Epithelial cell of proximal tubule (primary cell): ENCODE data around the gene FAHD1. TPM values are rescaled to one million over a fixed set of nuclear protein-coding genes. Genes with fewer than 3 reads are reported as not detected.
"Not testable (repeated sequence)": the region's sequence is repeated elsewhere in the genome, so short reads cannot be mapped to it uniquely, and the experiment has no call there.

Source experiments
- DNase-seq: peaks from one replicate; pipeline ENCODE4 v3.0.0-alpha.2; 2011; ENCODE audit warnings: low read depth
- H3K4me3 ChIP-seq: 2 replicates; pipeline ENCODE4 v1.5.1; 2011; ENCODE audit warnings: low read depth, mild to moderate bottlenecking, low read length
- total RNA-seq: library from RNA; depleted of rRNA; stranded (reverse); fragments of >200 nt; gene quantifications from 2 replicates; pipeline ENCODE4 v1.2.3, GENCODE V29; 2015
- TF ChIP-seq, protein P1 (sequence below): conservative IDR thresholded peaks from 2 replicates; pipeline ENCODE4 v1.5.1; 2012; ENCODE audit warnings: low read depth, mild to moderate bottlenecking, low read length

Gene FAHD1
- total RNA-seq, 1 donor from 2014 or later, result 59.2 TPM

DNA sequence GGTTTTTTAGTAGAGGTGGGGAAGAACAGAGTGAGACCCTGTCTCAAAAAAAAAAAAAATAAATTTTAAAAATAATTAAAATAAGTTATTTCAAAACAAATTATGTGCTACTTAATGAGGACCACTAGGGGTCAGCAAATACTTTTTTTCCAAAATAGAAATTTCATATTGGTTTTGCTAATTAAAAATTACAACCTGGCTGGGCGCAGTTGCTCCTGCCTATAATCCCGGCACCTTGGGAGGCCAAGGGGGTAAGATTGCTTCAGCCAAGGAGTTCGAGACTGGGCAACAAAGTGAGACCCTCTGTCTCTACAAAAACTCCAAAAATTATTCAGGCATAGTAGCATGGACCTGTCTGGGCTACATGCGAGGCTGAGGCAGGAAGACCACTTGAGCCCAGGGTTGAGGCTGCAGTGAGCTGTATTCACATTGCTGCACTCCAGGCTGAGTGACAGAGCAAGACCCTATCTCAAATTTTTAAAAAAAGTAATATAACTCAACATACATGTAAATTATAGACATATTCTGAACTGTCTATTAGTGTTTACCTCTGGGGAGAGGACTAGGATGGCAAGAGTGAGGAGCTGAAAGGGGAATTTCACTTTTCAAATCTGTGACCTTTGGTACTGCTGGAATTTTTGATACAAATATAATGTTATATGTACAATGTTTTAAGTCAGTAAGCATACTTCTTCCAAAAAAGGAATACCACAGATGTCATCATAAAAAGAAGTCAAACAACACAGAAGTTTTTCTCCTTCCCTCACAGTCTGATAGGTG lies 36.9 kb downstream of the FAHD1 start:
- no peak overlapping the region for H3K4me3 ChIP-seq
- no peak for DNase-seq
- TF ChIP-seq, protein P1, sequence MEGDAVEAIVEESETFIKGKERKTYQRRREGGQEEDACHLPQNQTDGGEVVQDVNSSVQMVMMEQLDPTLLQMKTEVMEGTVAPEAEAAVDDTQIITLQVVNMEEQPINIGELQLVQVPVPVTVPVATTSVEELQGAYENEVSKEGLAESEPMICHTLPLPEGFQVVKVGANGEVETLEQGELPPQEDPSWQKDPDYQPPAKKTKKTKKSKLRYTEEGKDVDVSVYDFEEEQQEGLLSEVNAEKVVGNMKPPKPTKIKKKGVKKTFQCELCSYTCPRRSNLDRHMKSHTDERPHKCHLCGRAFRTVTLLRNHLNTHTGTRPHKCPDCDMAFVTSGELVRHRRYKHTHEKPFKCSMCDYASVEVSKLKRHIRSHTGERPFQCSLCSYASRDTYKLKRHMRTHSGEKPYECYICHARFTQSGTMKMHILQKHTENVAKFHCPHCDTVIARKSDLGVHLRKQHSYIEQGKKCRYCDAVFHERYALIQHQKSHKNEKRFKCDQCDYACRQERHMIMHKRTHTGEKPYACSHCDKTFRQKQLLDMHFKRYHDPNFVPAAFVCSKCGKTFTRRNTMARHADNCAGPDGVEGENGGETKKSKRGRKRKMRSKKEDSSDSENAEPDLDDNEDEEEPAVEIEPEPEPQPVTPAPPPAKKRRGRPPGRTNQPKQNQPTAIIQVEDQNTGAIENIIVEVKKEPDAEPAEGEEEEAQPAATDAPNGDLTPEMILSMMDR, result peak; percentile 51

GRCh38 chr16:1865902-1866690 lies 39.1 kb downstream of the FAHD1 start:
- TF ChIP-seq, protein P1, result no peak
- H3K4me3 ChIP-seq, result no peak overlapping the region
- no peak for DNase-seq

DNA sequence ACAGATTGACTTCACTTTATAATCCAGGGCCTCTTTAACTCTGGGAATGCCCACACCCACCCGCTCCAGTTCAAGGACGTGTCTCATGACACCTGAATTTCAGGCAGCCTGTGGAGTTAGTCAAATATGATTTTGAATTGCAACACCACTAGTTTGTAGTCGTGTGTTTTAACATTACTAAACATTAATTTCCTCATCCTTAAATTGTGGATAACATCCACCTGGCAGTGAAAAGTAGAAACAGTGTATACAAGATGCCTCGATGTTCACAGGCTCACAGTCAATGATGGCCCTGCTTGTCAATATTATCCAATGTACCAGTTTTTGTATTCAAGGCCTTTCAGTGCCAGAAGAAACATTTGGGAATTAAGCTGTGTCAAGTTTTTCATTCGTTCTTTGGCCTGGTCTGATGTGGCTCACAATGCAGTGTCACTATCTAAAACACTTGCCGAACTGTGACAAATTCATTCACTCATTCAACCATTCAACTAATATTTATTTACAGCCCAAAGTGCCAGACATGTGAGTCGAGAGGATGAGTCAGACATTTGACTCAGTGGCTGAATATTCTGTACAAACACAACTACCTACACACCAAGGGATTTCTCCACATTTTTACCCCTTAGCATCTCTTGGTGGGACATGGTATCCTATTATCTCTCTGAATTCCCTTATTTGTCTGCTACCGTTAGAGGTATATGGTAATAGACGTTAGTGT lies 43.5 kb downstream of the FAHD1 start:
- H3K4me3 ChIP-seq, result no peak overlapping the region
- TF ChIP-seq, protein P1, result no peak
- peak; percentile 74 for DNase-seq

- no peak for DNase-seq
- TF ChIP-seq, protein P1, result no peak
- peak within 1 kb of the TSS; percentile 41 for H3K4me3 ChIP-seq
These were observed 45.1 kb downstream of the FAHD1 start, which contains the start of gene MEIOB for GRCh38 chr16:1871974-1872635. Gene MEIOB (minus strand): TSS chr16:1872164. CDS start chr16:1868175, 3,989 bp downstream.

DNA sequence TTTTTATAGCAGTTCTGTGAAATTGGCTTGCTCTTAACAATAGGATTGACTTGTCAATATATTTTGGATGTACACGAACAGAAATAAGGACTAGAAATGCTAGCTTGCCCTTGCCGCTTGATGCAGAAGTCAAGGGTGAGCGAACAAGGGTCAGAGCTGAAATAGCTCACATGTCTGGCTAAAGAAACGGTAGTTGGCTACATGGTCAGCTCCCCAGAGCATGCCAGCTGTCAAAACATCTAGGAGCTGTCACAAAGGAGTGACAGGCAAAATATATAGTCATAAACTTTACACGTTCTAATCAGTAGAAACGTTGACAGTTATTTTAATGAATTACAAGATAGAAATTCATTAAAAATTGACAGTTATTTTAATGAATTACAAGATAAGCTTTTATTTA lies 47.8 kb downstream of the FAHD1 start:
- DNase-seq, result no peak

GRCh38 chr16:1876066-1876465 lies 49.1 kb downstream of the FAHD1 start:
- not testable (repeated sequence) for DNase-seq, H3K4me3 ChIP-seq

More for the DNA sequence above, 47.8 kb downstream of the FAHD1 start:
- no peak overlapping the region for H3K4me3 ChIP-seq
- TF ChIP-seq, protein P1, result no peak

DNA sequence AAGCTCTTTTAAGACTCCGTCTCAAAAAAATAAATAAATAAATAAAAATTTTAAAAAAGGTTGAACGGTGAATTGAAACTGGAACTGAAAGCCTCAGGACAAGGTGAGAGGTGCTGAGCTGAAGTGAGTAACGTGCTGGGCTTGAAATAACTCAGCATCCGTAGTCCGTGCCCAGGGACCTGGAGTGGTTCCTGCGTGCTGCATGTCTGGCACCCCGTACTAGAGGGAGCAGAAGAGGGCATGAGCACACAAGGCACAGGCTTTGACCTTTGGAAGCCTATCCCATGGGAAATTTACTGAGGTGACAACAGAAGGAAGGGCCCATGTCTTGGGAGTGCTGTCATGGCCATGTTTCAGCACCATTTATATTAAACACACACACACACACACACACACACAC lies 49.5 kb downstream of the FAHD1 start:
- no peak overlapping the region for H3K4me3 ChIP-seq
- no peak for DNase-seq
- TF ChIP-seq, protein P1, result no peak
